Endodermal cell (in vitro differentiated cells): ENCODE data around the gene PI4KA. TPM values are rescaled to one million over a fixed set of nuclear protein-coding genes. Genes with fewer than 3 reads are reported as not detected.

ENCODE experiments used
- DNase-seq: peaks from one replicate; pipeline ENCODE4 v3.0.0-alpha.2; 2017
- H3K27ac ChIP-seq: 2 replicates; pipeline ENCODE4 v1.5.1; 2013; ENCODE audit warnings: mild to moderate bottlenecking, low read depth, low read length, moderate library complexity
- H3K27me3 ChIP-seq: 2 replicates; pipeline ENCODE4 v1.6.1; 2013; ENCODE audit warnings: mild to moderate bottlenecking, low read length, moderate library complexity; ENCODE audit not compliant: insufficient read depth, control insufficient read depth, poor library complexity, severe bottlenecking
- H3K36me3 ChIP-seq: 2 replicates; pipeline ENCODE4 v1.7.0; 2013; ENCODE audit warnings: mild to moderate bottlenecking, low read length, moderate library complexity; ENCODE audit not compliant: control insufficient read depth, insufficient read depth
- H3K4me1 ChIP-seq: one replicate; pipeline ENCODE4 v1.7.0; 2013; ENCODE audit warnings: low read length; ENCODE audit not compliant: control insufficient read depth, insufficient read depth
- H3K4me3 ChIP-seq: 2 replicates; pipeline ENCODE4 v1.5.1; 2013; ENCODE audit warnings: mild to moderate bottlenecking, low read length, moderate library complexity
- H3K9ac ChIP-seq: 2 replicates; pipeline ENCODE4 v1.6.1; 2013; ENCODE audit warnings: mild to moderate bottlenecking, low read length, moderate library complexity; ENCODE audit not compliant: poor library complexity, severe bottlenecking; ENCODE audit errors: extremely low read depth
- H3K9me3 ChIP-seq: 2 replicates; pipeline ENCODE4 v1.6.1; 2013; ENCODE audit warnings: mild to moderate bottlenecking, low read length, moderate library complexity; ENCODE audit not compliant: control insufficient read depth
- H3K27ac Mint-ChIP-seq: 2 replicates; pipeline ENCODE4 v1.8.0; 2020; ENCODE audit warnings: mixed read lengths
- H3K27me3 Mint-ChIP-seq: 2 replicates; pipeline ENCODE4 v1.8.0; 2021; ENCODE audit warnings: mild to moderate bottlenecking, mixed read lengths; ENCODE audit not compliant: insufficient read depth
- H3K36me3 Mint-ChIP-seq: 2 replicates; pipeline ENCODE4 v1.8.0; 2020; ENCODE audit warnings: low read depth, mixed read lengths
- H3K4me1 Mint-ChIP-seq: 2 replicates; pipeline ENCODE4 v1.8.0; 2020; ENCODE audit warnings: mixed read lengths
- H3K4me3 Mint-ChIP-seq: 2 replicates; pipeline ENCODE4 v1.8.0; 2020; ENCODE audit warnings: mild to moderate bottlenecking, moderate library complexity, mixed read lengths
- H3K9me3 Mint-ChIP-seq: 2 replicates; pipeline ENCODE4 v1.8.0; 2020; ENCODE audit warnings: mild to moderate bottlenecking, mixed read lengths
- WGBS, 2 experiments: methylation state at CpG; one replicate each; pipeline versions ENCODE4 v1.1.5 to v1.1.7; 2013; ENCODE audit warnings: missing lambda C conversion rate in 2 of 2, mixed read lengths in 1 of 2; ENCODE audit not compliant: insufficient coverage in 1 of 2, insufficient read length in 1 of 2; 5-methylcytosine and 5-hydroxymethylcytosine counted together
- total RNA-seq, 2 donors: library from RNA; stranded (reverse); fragmentation: NEBNext Ultra II Directional in 1 of 2; extraction: Animal tissue kit (Norgen Biotek cat#: 25700) in 1 of 2; gene quantifications; 2 replicates in 1 of 2; 3 replicates in 1 of 2; pipeline ENCODE4 v1.2.1, GENCODE V29; 2021
- TF ChIP-seq, protein P1 (sequence below): fragments of 200-600 bp; sonication (generic); conservative IDR thresholded peaks from 2 replicates; pipeline ENCODE4 v1.5.0; 2021; ENCODE audit warnings: antibody characterized with exemption, mild to moderate bottlenecking

The PI4KA gene
- total RNA-seq, 2 donors from 2014 or later, result 49.0 to 62.0 TPM

DNA sequence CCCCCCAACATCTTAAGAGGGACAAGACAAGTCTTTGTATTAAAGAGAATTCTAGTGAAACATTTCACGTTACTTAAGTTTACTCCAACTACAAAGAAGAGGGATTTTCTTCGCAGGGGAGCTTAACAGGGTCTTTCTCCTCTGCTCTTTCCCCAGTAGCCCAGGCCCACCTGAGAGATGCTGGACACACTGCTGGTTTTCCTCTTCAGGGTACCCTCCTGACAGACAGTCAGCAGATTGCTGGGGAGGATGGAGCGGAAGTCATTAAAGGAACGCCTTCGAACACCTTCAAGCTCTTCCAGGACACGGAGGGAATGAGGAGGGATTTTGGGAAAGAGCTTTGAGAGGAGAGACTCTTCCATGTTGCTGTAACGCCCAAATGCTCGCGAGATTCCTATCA lies 39.1 kb downstream of the PI4KA start:
- TF ChIP-seq, protein P1, sequence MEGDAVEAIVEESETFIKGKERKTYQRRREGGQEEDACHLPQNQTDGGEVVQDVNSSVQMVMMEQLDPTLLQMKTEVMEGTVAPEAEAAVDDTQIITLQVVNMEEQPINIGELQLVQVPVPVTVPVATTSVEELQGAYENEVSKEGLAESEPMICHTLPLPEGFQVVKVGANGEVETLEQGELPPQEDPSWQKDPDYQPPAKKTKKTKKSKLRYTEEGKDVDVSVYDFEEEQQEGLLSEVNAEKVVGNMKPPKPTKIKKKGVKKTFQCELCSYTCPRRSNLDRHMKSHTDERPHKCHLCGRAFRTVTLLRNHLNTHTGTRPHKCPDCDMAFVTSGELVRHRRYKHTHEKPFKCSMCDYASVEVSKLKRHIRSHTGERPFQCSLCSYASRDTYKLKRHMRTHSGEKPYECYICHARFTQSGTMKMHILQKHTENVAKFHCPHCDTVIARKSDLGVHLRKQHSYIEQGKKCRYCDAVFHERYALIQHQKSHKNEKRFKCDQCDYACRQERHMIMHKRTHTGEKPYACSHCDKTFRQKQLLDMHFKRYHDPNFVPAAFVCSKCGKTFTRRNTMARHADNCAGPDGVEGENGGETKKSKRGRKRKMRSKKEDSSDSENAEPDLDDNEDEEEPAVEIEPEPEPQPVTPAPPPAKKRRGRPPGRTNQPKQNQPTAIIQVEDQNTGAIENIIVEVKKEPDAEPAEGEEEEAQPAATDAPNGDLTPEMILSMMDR, result no peak
- Histone ChIP-seq H3K4me1 (no peaks in the 10 kb centered on the region), H3K36me3 (peaks cover 28% of the 10 kb centered on the region), H3K4me3 (no peak overlapping the region), H3K9me3 (no peaks in the 10 kb centered on the region), H3K27me3 (no peaks in the 10 kb centered on the region), H3K9ac (no peak overlapping the region), H3K27ac (no peak overlapping the region)
- 90 to 97% methylated on average over 6 to 9 of the region's 9 CpGs for WGBS, 2 experiments
- DNase-seq, result no peak
- Mint-ChIP-seq H3K27ac (no peak overlapping the region), H3K27me3 (no peaks in the 10 kb centered on the region), H3K36me3 (peaks cover 20% of the 10 kb centered on the region), H3K4me3 (no peak overlapping the region), H3K4me1 (no peaks in the 10 kb centered on the region), H3K9me3 (no peaks in the 10 kb centered on the region)

DNA sequence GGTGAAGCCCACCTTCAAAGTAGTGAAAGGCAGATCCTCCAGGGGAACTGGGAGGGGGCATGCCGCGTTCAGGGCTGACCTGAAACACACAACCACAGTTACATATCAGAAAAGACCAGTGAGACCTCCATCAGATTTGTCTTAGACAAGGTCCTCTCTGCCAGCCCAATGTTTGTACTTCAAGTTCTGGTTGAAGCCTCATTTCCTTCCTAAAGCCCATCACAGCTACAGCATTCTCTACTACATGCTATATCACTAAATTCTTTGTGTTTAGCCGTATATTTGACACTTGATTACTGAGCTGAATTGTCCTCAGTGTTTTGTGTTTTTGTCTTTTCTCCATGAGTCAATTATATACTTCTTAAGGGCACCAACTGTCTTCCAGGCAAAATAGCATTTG lies 40.1 kb downstream of the PI4KA start:
- Mint-ChIP-seq H3K9me3 (no peaks in the 10 kb centered on the region), H3K27me3 (no peaks in the 10 kb centered on the region), H3K4me3 (no peak overlapping the region), H3K27ac (no peak overlapping the region), H3K36me3 (peaks cover 19% of the 10 kb centered on the region), H3K4me1 (no peaks in the 10 kb centered on the region)
- TF ChIP-seq, protein P1, result no peak
- H3K4me1 ChIP-seq, result no peaks in the 10 kb centered on the region
- H3K9ac ChIP-seq, result no peak overlapping the region
- no peaks in the 10 kb centered on the region for H3K27me3 ChIP-seq
- 96 to 100% methylated on average over 1 to 3 of the region's 3 CpGs for WGBS, 2 experiments
- H3K36me3 ChIP-seq, result peaks cover 35% of the 10 kb centered on the region
- no peak for DNase-seq
- H3K4me3 ChIP-seq, result no peak overlapping the region
- H3K9me3 ChIP-seq, result no peaks in the 10 kb centered on the region
- no peak overlapping the region for H3K27ac ChIP-seq

GRCh38 chr22:20816559-20816958 lies 42.1 kb downstream of the PI4KA start:
- no peaks in the 10 kb centered on the region for H3K4me1 Mint-ChIP-seq
- H3K4me3 Mint-ChIP-seq, result no peak overlapping the region
- H3K27me3 Mint-ChIP-seq, result no peaks in the 10 kb centered on the region
- H3K9me3 ChIP-seq, result no peaks in the 10 kb centered on the region
- H3K9ac ChIP-seq, result no peak overlapping the region
- H3K4me1 ChIP-seq, result no peaks in the 10 kb centered on the region
- H3K4me3 ChIP-seq, result no peak overlapping the region
- H3K9me3 Mint-ChIP-seq, result no peaks in the 10 kb centered on the region
- no peak overlapping the region for H3K27ac ChIP-seq
- no peaks in the 10 kb centered on the region for H3K27me3 ChIP-seq
- H3K36me3 ChIP-seq, result peaks cover 51% of the 10 kb centered on the region
- WGBS, 2 experiments, result 93 to 100% methylated on average over 3 to 6 of the region's 6 CpGs
- TF ChIP-seq, protein P1, result no peak
- DNase-seq, result no peak
- no peak overlapping the region for H3K27ac Mint-ChIP-seq
- H3K36me3 Mint-ChIP-seq, result peaks cover 33% of the 10 kb centered on the region
